ENCODE measurements around the gene CCR7.
"Not testable (repeated sequence)": the region's sequence is repeated elsewhere in the genome, so short reads cannot be mapped to it uniquely, and the experiment has no call there.

Gene CCR7

DNA sequence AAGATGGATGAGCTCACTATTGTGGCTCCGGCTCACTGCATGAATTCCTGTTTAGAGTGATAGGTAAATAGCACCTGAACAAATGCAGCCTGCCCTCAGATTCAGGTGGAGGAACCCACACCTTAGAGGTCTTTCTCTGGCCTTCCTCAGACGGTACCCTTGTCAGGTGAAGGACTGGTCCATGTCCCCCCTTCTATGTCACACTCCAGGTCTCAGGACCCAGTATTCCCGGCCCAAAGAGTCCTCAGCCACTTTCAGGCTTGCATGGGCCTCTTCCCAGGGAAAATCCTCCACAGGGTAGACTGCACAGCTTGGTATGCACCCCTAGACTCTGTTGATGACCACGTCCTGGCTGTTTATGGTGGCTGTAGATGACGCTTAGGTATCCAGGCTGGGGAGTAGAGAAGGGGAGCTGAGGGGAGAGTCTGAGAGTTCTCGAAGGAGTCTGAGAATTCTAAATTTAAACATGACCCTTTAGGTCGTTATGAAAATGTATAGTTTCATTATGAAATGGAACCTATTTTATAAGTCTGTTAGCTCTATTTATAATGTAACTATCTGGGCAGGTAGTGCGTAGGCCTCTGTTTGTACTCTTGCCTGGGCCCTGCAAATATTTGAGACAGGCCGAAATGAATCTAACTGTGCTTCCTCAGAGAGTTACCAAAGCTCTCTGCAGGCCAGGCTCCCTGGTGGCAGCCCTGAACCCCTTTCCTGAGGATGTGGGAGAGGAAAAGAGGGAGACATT lies 32.5 kb upstream of the CCR7 start:
- no peak for DNase-seq (ENCODE audit: low read depth in 1 of 2, low spot score in 1 of 2)

- no peak for DNase-seq (ENCODE audit: low read depth in 1 of 2, low spot score in 1 of 2)
These were observed 31.9 kb upstream of the CCR7 start for GRCh38 chr17:40597156-40597555.

DNA sequence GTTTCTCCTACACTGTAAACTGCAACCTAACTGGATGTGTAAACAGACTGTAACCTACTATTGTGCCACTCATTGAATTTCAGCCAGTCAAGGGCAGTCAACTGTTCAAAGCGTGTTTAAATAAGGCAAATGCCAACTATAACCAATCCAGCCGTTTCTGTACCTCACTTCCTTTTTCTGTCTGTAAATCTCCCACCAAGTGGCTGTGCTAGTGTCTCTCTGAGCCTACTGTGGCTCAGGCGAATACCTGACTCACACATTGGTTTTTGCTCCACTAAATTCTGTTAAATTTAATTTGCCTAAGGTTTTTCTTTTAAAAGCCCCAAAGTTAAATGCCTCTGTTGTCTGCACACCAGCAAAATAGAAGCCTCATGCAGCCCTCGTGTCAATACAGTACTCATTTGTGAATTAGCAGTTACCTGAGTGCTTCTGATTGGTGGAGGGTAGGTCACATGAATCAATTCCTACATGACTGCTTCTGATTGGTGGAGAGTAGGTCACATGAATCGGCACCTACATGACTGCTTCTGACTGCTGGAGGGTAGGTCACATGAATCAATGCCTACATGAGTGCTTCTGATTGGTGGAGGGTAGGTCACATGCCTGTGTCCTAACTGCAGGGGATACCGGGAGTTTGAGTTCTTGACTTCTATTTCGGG lies 31.1 kb upstream of the CCR7 start:
- no peak for DNase-seq (ENCODE audit: low read depth in 1 of 2, low spot score in 1 of 2)

- DNase-seq (ENCODE audit: low read depth in 1 of 2, low spot score in 1 of 2) = no peak
These were observed 25.5 kb upstream of the CCR7 start for GRCh38 chr17:40590742-40591141.

DNA sequence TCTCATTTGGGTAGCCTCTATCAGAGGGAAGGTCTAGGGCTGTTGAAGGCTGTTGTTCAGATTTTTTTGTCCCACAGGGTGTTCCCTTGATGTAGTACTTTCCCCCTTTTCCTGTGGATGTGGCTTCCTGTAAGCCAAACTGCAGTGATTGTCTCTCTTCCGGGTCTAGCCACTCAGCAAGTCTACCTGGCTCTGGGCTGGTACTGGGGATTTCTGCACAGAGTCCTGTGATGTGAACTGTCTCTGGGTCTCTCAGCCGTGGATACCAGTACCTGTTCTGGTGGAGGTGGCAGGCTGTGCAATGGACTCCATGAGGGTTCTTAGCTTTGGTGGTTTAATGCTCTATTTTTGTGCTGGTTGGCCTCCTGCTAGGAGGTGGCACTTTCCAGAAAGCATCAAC lies 23.3 kb upstream of the CCR7 start:
- DNase-seq (ENCODE audit: low read depth in 1 of 2, low spot score in 1 of 2) = no peak

DNA sequence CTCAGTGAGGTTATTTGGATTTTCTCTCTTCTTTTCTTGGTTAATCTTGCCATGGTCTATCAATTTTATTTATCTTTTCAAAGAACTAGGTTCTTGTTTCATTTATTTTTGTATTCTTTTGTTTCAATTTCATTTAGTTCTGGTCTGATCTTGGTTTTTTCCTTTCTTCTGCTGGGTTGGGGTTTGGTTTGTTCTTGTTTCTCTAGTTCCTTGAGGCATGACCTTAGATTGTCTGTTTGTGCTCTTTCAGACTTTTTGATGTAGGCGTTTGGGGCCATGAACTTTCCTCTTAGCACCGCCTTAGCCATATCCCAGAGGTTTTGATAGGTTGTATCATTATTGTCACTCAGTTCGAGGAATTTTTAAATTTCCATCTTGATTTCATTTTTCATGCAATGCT lies 21.0 kb upstream of the CCR7 start:
- DNase-seq (ENCODE audit: low read depth in 1 of 2, low spot score in 1 of 2) = not testable (repeated sequence)

- not testable (repeated sequence) for DNase-seq (ENCODE audit: low read depth in 1 of 2, low spot score in 1 of 2)
These were observed 19.7 kb upstream of the CCR7 start for GRCh38 chr17:40584950-40585349.

DNA sequence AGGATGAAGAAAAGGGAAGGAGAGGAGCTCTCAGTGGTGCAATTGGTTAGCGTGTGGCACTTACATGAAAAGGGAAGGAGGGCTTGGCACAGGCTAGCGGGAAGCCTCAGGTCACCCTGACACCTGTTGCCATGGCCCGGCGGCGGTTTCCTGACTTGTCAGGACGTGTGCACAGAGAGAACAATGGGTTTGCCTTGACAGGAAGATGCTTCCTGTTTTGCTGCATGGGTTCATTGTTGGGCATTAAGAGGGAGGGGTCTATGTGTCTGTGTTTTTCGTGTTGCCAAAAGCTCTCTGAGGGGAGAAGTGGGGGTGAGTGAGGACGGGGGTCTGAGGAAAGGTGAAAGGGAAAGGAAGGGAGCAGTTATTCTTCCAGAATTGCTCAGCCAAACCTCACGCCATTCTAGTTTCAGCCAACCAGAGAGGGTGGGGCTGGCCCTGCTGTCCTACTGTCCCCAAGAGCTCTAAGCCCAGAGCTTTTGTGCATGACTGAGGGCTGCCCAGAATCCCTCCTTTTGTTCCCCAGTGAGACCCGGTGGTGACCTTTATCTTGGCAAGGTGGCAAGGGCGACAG lies 17.1 kb upstream of the CCR7 start:
- DNase-seq (ENCODE audit: low read depth in 1 of 2, low spot score in 1 of 2) = no peak

DNA sequence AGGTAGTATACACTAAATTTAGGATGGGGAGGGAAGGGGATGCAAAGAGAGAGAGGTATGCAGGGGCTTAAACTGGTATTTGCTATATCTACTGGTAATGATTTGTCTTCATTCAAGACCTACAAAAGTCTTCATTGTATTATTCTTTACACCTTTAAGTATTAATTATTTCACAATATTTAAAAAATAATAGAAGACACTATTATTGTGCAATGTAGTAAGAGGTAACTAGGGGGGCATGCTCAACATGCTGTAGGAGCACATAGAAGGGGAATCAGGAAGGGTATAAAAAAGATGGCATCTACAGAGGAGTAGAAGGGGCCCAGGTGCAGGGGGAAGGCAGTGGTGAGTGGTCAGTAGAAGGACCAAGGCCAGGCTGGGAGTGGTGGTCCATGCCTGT lies 14.9 kb upstream of the CCR7 start:
- DNase-seq (ENCODE audit: low read depth in 1 of 2, low spot score in 1 of 2) = no peak

DNA sequence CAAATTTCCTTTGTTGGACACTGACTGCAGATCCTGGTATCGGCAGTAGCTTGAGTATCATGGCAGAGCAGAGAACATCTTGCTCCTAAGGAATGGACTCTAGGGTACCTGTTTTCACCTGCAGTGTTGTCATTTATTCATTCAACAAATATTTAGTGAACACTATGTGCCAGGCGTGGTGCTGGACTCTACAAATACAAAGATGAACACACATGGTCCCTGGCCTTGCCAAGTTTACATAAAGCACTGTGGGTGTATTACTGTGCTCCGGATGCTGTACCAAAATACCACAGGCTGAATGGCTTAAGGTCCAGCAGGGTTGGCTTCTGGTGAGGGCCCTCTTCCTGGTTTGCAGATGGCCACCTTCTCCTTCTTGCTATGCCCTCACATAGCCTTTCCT lies 14.2 kb upstream of the CCR7 start:
- no peak for DNase-seq (ENCODE audit: low read depth in 1 of 2, low spot score in 1 of 2)

GRCh38 chr17:40577611-40578065 lies 12.4 kb upstream of the CCR7 start:
- DNase-seq (ENCODE audit: low read depth in 1 of 2, low spot score in 1 of 2) = no peak

- no peak for DNase-seq (ENCODE audit: low read depth in 1 of 2, low spot score in 1 of 2)
These were observed 11.0 kb upstream of the CCR7 start for GRCh38 chr17:40576113-40576740.

DNA sequence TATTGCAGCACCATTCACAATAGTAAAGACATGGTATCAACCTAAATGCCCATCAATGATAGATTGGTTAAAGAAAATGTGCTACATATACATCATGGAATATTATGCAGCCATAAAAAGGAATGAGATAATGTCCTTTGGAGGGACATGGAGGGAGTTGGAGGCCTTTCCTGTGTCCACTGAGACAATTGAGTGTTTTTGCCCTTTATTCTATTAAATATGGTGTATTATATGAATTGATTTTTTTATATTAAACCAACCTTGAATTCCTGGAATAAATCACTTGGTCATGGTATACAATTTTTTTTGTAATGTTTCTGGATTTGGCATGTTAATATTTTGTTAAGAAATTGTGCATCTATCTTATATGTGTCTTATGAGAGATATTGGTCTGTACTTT lies 9.0 kb upstream of the CCR7 start:
- no peak for DNase-seq (ENCODE audit: low read depth in 1 of 2, low spot score in 1 of 2)

GRCh38 chr17:40572245-40572993 lies 7.1 kb upstream of the CCR7 start:
- DNase-seq (ENCODE audit: low read depth in 1 of 2, low spot score in 1 of 2) = not testable (repeated sequence)

DNA sequence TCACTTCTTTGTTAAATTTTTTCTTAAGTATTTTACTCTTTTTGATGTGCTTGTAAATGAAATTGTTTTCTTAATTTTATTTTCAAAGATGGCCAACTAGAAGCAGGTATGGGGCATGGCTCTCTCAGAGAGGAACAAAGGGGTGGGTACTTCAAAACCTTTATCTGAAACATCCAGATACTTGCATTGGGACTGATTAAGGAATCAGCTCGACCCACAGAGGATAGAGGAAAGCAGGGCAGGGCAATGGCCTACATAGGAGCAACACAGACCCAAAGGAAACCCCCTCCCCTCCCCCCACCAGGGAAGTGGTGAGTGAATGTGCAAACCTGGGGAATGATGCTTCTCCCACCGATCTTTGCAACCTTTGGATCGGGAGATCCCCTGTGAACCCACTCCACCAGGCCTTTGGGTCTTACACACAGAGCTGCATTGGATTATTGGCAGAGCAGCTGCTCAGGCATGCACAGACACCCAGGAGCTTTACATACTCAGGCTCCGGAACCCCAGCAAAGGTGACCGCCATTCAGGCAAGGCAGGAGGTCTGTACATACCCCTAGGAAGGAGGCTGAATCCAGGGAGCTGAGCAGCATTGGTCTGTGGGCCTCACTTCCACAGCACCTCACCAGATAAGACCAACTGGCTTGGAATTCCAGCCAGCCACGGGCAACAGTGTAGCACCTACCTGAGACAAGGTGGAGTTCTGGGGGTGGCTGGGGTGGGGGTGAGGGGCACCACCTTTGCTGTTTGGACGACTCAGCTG lies 3.0 kb upstream of the CCR7 start:
- DNase-seq (ENCODE audit: low read depth in 1 of 2, low spot score in 1 of 2) = no peak

DNA sequence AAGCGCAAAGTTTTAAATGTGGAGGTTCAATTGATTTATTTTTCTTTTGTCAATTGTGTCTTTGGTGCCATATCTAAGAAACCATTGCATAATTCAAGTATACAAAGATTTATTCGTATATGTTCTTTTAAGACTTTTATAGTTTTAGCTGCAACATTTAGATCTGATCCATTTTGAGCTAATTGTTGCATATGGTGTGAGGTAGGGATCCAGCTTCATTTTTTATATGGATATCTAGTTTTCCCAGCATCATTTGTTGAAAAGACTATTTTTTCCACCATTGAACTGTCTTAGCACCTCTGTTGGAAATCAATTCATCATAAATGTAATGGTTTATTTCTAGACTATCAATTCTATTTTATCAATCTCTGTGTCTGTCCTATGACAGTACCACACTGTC lies 2.1 kb upstream of the CCR7 start:
- no peak for DNase-seq (ENCODE audit: low read depth in 1 of 2, low spot score in 1 of 2)

GRCh38 chr17:40565769-40566409 lies 617 bp upstream of the CCR7 start:
- DNase-seq (ENCODE audit: low read depth in 1 of 2, low spot score in 1 of 2) = no peak

- DNase-seq (ENCODE audit: low read depth in 1 of 2, low spot score in 1 of 2) = no peak
These were observed 933 bp downstream of the CCR7 start for GRCh38 chr17:40564195-40564882.

DNA sequence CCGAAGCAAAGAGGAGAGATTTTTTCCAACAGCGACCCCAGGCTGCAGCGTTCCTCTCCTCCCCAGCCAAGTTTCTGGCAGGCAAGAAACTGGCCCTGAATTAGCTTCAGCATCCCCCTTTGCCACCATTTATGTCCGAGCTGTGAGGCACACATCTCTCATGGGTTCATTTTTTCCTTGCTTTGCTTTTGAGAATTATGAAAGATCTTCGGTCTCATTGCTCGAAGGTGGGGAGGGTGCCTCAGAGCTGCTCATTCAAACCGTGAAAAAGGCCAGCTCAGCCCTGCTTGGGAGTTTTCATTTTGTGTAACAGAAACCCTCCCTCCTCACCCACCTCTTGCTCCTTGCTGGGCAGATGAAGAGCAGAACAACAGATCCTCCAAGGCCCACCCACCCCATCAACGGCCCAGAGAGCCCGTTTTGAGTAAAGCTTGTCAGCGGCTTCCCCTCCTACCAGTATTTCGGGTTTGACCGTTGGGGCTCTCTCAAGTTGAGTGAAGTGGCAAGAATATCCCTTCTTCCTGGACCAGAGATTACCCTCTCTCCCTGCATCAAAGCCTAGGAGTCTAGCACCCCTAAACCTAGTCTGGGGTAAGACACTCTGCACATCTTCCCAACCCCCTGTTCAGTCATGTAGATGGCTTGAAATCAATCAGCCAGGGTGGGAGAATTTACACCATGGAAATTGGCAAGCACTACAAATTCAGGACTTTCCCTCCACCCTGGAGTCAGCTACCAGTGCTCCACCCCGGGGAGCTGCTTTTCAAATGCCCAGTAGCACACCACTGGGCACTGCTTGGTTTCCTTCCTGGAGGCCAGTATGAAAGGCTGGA lies 1.8 kb downstream of the CCR7 start:
- peak in 1 of 2 donors; percentile 75 for DNase-seq (ENCODE audit: low read depth in 1 of 2, low spot score in 1 of 2)
